HEK293T (cell line): ENCODE results near the gene JMJD1C.

Experiments
- CTCF ChIA-PET: fragments of 350-600 bp; formaldehyde crosslinking; extraction: SDS; loops from one replicate; lab custom pipeline; 2021; ENCODE audit warnings: antibody characterized with exemption, inconsistent platforms; lab: Yijun Ruan, JAX
- POLR2A ChIA-PET: fragments of 350-600 bp; formaldehyde crosslinking; extraction: SDS; loops from one replicate; lab custom pipeline; 2020; ENCODE audit warnings: antibody characterized with exemption, inconsistent platforms; lab: Yijun Ruan, JAX
- DNase-seq: peaks from one replicate; pipeline ENCODE4 v3.0.0; 2012; ENCODE audit warnings: mixed read lengths; ENCODE audit errors: extremely low spot score
- ARNT ChIP-seq: fragments of 450-650 bp; IDR thresholded peaks from 2 replicates; pipeline ENCODE4 v1.6.1; 2017; ENCODE audit warnings: mild to moderate bottlenecking
- BHLHE40 ChIP-seq: fragments of 450-650 bp; IDR thresholded peaks from 2 replicates; pipeline ENCODE4 v1.6.1; 2016; ENCODE audit warnings: mild to moderate bottlenecking, moderate library complexity, borderline replicate concordance
- CTBP1 ChIP-seq: fragments of 450-650 bp; IDR thresholded peaks from 2 replicates; pipeline ENCODE4 v1.6.1; 2016; ENCODE audit warnings: borderline replicate concordance
- ELF4 ChIP-seq: fragments of 450-650 bp; IDR thresholded peaks from 2 replicates; pipeline ENCODE4 v1.6.1; 2017; ENCODE audit warnings: antibody characterized with exemption
- FOXA1 ChIP-seq: fragments of 450-650 bp; IDR thresholded peaks from 2 replicates; pipeline ENCODE4 v1.6.1; 2016; ENCODE audit warnings: mild to moderate bottlenecking
- FOXK2 ChIP-seq: fragments of 450-650 bp; IDR thresholded peaks from 2 replicates; pipeline ENCODE4 v1.6.1; 2016; ENCODE audit warnings: mild to moderate bottlenecking
- FOXM1 ChIP-seq: fragments of 450-650 bp; IDR thresholded peaks from 2 replicates; pipeline ENCODE4 v1.6.1; 2017; ENCODE audit warnings: mild to moderate bottlenecking, borderline replicate concordance
- HDGF ChIP-seq: fragments of 450-650 bp; IDR thresholded peaks from 2 replicates; pipeline ENCODE4 v1.6.1; 2017; ENCODE audit warnings: antibody characterized with exemption, borderline replicate concordance
- L3MBTL2 ChIP-seq: fragments of 450-650 bp; conservative IDR thresholded peaks from 2 replicates; pipeline ENCODE4 v1.6.1; 2016; ENCODE audit warnings: mild to moderate bottlenecking
- LEF1 ChIP-seq: fragments of 450-650 bp; IDR thresholded peaks from 2 replicates; pipeline ENCODE4 v1.6.1; 2017; ENCODE audit warnings: mild to moderate bottlenecking, borderline replicate concordance
- NFRKB ChIP-seq: fragments of 450-650 bp; IDR thresholded peaks from 2 replicates; pipeline ENCODE4 v1.6.1; 2016; ENCODE audit warnings: mild to moderate bottlenecking, moderate library complexity
- SP1 ChIP-seq: fragments of 450-650 bp; IDR thresholded peaks from 2 replicates; pipeline ENCODE4 v1.6.1; 2017
- SUZ12 ChIP-seq: fragments of 450-650 bp; IDR thresholded peaks from 2 replicates; pipeline ENCODE4 v1.6.1; 2016; ENCODE audit warnings: mild to moderate bottlenecking
- TARDBP ChIP-seq: fragments of 450-650 bp; IDR thresholded peaks from 2 replicates; pipeline ENCODE4 v1.6.1; 2016
- ZNF384 ChIP-seq: fragments of 450-650 bp; IDR thresholded peaks from 2 replicates; pipeline ENCODE4 v1.6.1; 2016
- TF ChIP-seq, protein P1 (sequence below): fragments of 450-650 bp; IDR thresholded peaks from 2 replicates; pipeline ENCODE4 v1.6.1; 2016

Gene JMJD1C

DNA sequence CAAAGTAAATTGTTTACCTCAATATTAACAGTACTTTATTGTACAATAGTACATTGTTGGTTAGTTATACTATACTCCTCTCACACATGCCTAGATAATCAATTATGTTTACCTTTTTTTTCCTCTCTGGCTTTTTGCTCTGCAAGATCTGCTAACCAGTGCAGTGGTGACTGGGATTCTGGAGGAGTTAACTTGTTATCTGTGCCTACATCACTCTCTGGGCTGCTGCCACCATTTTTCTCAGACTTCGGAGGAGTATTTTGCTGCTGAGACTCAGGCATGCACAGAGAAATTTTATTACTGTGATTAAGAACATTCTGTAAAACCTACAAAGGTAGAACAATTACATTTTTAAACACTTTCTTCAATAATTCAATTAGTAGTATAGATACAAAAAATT is 273.0 kb downstream of the JMJD1C start:
- ChIA-PET CTCF (no interaction called here), POLR2A (no interaction called here)
- no peak for DNase-seq
- no peak for TF ChIP-seq ELF4
- TF ChIP-seq ZNF384: no peak

DNA sequence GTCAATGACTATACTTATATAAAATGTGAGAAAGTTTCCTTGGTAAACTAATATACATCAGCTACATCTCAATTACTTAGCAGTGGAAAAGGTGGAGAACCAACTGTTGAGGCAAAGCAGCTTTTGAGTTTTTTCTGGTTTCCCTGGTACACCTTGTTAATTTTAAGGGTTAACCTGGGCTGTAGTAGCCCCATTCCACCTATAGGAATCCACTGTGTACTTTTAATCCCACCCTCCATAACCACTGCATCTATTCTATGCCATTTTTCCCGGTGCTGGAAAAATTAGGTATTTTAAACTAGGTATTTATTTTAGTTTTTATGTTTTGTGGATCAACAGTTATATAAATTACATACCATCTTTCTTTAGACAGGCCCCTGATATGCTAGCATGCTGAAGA is 290.2 kb downstream of the JMJD1C start:
- ChIA-PET POLR2A (no interaction called here), CTCF (interaction anchor here (1.4 kb wide), 1 partner anchor 9 kb away, joined by 7 read pairs; no protein-coding TSS in a partner anchor)
- DNase-seq: no peak
- TF ChIP-seq, protein P1, sequence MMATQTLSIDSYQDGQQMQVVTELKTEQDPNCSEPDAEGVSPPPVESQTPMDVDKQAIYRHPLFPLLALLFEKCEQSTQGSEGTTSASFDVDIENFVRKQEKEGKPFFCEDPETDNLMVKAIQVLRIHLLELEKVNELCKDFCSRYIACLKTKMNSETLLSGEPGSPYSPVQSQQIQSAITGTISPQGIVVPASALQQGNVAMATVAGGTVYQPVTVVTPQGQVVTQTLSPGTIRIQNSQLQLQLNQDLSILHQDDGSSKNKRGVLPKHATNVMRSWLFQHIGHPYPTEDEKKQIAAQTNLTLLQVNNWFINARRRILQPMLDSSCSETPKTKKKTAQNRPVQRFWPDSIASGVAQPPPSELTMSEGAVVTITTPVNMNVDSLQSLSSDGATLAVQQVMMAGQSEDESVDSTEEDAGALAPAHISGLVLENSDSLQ: no peak
- TF ChIP-seq LEF1: no peak
- no peak for TF ChIP-seq ARNT
- TF ChIP-seq NFRKB: no peak
- TF ChIP-seq FOXK2: no peak
- no peak for TF ChIP-seq HDGF

DNA sequence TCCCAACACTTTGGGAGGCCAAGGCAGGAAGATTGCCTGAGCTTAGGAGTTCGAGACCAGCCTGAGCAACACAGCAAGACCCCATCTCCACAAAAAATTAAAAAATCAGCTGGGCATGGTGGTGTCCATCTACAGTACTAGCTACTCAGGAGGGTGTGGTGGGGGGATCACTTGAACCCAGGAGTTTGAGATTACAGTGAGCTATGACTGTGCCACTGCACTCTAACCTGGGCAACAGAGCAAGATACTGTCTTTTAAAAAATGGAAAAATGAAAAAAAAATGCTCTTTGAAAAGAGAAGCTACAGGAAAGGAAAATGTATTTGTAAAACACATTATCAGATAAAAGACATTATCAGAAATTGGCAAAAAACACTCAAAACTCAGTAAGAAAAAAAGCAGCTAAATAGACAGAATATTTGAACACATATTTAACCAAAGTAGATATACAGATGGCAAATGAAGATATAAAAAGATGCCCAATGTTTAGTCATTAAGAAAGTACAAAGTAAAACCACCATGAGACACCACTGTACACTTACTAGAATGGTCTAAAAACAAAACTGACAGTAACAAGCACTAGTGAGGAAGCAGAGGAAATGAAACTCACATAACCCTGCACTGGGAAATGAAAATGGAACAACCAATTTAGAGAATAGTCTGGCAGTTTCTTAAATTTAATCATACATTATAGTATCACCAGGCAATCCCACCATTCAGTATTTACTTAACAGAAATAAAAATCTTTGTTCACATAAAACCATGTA is 292.1 kb downstream of the JMJD1C start:
- no peak for TF ChIP-seq NFRKB
- TF ChIP-seq SP1: no peak
- no peak for TF ChIP-seq HDGF
- no peak for TF ChIP-seq FOXM1
- TF ChIP-seq L3MBTL2: no peak
- TF ChIP-seq BHLHE40: no peak
- no peak for TF ChIP-seq SUZ12
- TF ChIP-seq LEF1: no peak
- no peak for TF ChIP-seq ZNF384
- TF ChIP-seq, protein P1: no peak
- no peak for TF ChIP-seq CTBP1
- no peak for TF ChIP-seq FOXA1
- TF ChIP-seq FOXK2: no peak
- no peak for TF ChIP-seq ARNT
- no peak for TF ChIP-seq ELF4
- TF ChIP-seq TARDBP: no peak
- ChIA-PET CTCF (interaction anchor here (1.3 kb wide), 1 partner anchor 547 kb away, joined by 3 read pairs; no protein-coding TSS in a partner anchor), POLR2A (interaction anchor here (0.8 kb wide), 1 partner anchor 363 kb away, joined by 3 read pairs; no protein-coding TSS in a partner anchor)
- no peak for DNase-seq

DNA sequence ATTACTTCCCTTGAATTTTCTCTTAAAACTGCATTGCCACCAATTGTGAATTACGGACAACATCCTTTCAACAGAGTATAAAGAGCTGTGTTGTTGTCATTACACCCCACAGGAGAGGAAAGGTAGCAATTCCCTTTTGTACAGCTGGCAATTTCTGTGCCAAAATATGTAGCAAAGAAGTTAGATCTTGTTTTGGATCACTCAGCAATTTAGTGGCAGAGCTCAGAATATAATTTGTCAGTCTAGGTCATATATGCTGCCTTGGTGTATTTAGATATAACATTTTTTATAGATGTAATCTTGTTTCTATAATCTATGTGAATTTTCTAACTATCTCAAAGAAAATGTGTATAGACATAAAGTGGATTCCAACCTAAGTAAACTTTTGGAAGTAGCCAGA is 293.9 kb downstream of the JMJD1C start:
- DNase-seq: no peak
- POLR2A ChIA-PET: no interaction called here
- TF ChIP-seq L3MBTL2 (no peak), HDGF (no peak), LEF1 (no peak), FOXK2 (no peak), ELF4 (no peak), FOXM1 (no peak), BHLHE40 (no peak), SP1 (no peak), ARNT (no peak), NFRKB (no peak), SUZ12 (no peak), ZNF384 (no peak), FOXA1 (no peak), CTBP1 (no peak), TARDBP (no peak)
- TF ChIP-seq, protein P1: no peak
- CTCF ChIA-PET: no interaction called here

DNA sequence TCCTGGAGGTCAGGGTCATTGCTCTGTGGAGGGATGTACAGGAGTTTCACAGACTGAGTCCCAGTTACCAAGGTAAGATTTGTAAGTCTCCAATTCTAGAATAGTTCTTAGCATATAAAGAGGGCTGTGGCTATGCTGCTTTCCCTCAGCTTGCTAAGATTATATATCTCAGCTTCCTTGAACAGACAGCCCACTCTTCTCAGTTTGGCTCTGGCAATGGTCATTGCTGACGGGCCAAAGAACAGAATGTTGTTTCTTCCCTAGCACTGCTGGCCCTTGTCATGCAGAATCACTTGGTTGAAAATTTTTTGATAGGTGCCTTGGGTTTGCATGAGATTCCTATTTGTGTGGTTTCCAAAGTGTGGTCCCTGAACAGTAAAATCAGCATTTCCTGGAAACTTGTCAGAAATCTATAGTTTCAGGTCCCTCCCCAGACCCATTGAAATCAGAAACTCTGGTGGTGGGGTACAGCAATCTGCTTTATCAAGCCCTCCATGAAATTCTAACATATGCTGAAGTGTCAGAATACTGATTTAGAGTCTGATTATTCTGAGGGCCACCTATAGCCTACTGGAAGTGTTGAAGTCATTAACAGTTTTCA is 294.4 kb downstream of the JMJD1C start:
- TF ChIP-seq FOXA1: no peak
- TF ChIP-seq FOXK2: no peak
- TF ChIP-seq, protein P1: no peak
- TF ChIP-seq SP1: no peak
- TF ChIP-seq HDGF: no peak
- TF ChIP-seq NFRKB: no peak
- CTCF ChIA-PET: no interaction called here
- no peak for DNase-seq
- POLR2A ChIA-PET: no interaction called here

DNA sequence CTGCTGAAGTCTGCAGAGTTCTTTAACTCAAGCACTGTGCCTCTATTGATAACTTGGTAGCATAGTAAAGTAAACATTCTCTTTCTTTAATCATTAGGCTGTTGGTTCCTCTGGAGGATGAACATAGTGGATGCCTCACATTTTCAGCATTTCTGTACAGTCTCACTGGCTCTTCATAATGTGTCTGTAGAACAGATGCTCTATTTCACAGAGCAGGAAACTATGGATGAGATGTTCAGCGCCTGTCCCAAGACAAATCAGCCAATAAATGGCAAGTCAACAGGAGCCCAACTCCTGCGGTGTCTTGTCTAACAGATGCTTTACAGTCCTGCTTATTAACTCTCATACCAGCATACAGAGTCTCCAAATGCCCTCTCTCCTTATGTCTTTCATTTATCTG is 296.2 kb downstream of the JMJD1C start:
- no peak for DNase-seq
- ChIA-PET POLR2A (no interaction called here), CTCF (no interaction called here)
- TF ChIP-seq FOXA1: no peak
- TF ChIP-seq SP1: no peak
- TF ChIP-seq, protein P1: no peak
- TF ChIP-seq LEF1: no peak
- no peak for TF ChIP-seq SUZ12
- TF ChIP-seq CTBP1: no peak
- no peak for TF ChIP-seq ZNF384
- TF ChIP-seq TARDBP: no peak
- no peak for TF ChIP-seq L3MBTL2
- TF ChIP-seq BHLHE40: no peak
- no peak for TF ChIP-seq FOXK2
- no peak for TF ChIP-seq ELF4
